Erythroblast (primary cell): Measurements from ENCODE around the gene PSMB7.

Source experiments
- DNase-seq, 2 experiments: peaks; one replicate each; lab custom pipeline; 2025; lab: John Stamatoyannopoulos, UW
- GATA1 ChIP-seq: IDR thresholded peaks from 2 replicates; pipeline ENCODE4 v1.6.1; 2011; ENCODE audit warnings: low read depth, mild to moderate bottlenecking, control low read depth, low read length, moderate library complexity
- POLR2A ChIP-seq: IDR thresholded peaks from 2 replicates; pipeline ENCODE4 v1.6.1; 2011; ENCODE audit warnings: mild to moderate bottlenecking, low read length

Gene PSMB7

GRCh38 chr9:124390794-124391658 lies 24.2 kb downstream of the PSMB7 start:
- peak in 1 of 2 experiments; percentile 29 for DNase-seq
- TF ChIP-seq POLR2A (no peak), GATA1 (no peak)

- no peak for DNase-seq
- TF ChIP-seq GATA1 = no peak
- TF ChIP-seq POLR2A = no peak
Observed at GRCh38 chr9:124389146-124389939, 25.9 kb downstream of the PSMB7 start.

GRCh38 chr9:124388275-124389048 lies 26.8 kb downstream of the PSMB7 start:
- peak; percentile 61 to 82 for DNase-seq
- TF ChIP-seq POLR2A = no peak

GRCh38 chr9:124386201-124386600 lies 29.0 kb downstream of the PSMB7 start:
- DNase-seq = peak in 1 of 2 experiments; percentile 16
- TF ChIP-seq POLR2A (no peak), GATA1 (no peak)

GRCh38 chr9:124385623-124386022 lies 29.6 kb downstream of the PSMB7 start:
- DNase-seq = no peak
- TF ChIP-seq GATA1 (no peak), POLR2A (no peak)

GRCh38 chr9:124384846-124385245 lies 30.4 kb downstream of the PSMB7 start:
- no peak for DNase-seq

GRCh38 chr9:124384210-124384609 lies 31.0 kb downstream of the PSMB7 start:
- DNase-seq = no peak
- TF ChIP-seq POLR2A (no peak), GATA1 (no peak)

More at GRCh38 chr9:124384846-124385245, 30.4 kb downstream of the PSMB7 start:
- no peak for TF ChIP-seq POLR2A
- TF ChIP-seq GATA1 = no peak

GRCh38 chr9:124381170-124381945 lies 33.9 kb downstream of the PSMB7 start:
- DNase-seq = no peak
- TF ChIP-seq POLR2A (no peak), GATA1 (no peak)

- TF ChIP-seq POLR2A (no peak), GATA1 (no peak)
- DNase-seq = no peak
Observed at GRCh38 chr9:124377551-124378406, 37.5 kb downstream of the PSMB7 start.

GRCh38 chr9:124376329-124376728 lies 38.9 kb downstream of the PSMB7 start:
- TF ChIP-seq GATA1 (no peak), POLR2A (no peak)
- DNase-seq = no peak

- TF ChIP-seq POLR2A (no peak), GATA1 (no peak)
- no peak for DNase-seq
Observed at GRCh38 chr9:124375726-124376125, 39.5 kb downstream of the PSMB7 start.

GRCh38 chr9:124373851-124374250 lies 41.4 kb downstream of the PSMB7 start:
- TF ChIP-seq POLR2A = no peak
- no peak for TF ChIP-seq GATA1
- DNase-seq = no peak

- DNase-seq = no peak
- TF ChIP-seq GATA1 = no peak
- no peak for TF ChIP-seq POLR2A
Observed at GRCh38 chr9:124373386-124373785, 41.9 kb downstream of the PSMB7 start.
